ENCODE results near the gene ASMT.

The ASMT gene

DNA sequence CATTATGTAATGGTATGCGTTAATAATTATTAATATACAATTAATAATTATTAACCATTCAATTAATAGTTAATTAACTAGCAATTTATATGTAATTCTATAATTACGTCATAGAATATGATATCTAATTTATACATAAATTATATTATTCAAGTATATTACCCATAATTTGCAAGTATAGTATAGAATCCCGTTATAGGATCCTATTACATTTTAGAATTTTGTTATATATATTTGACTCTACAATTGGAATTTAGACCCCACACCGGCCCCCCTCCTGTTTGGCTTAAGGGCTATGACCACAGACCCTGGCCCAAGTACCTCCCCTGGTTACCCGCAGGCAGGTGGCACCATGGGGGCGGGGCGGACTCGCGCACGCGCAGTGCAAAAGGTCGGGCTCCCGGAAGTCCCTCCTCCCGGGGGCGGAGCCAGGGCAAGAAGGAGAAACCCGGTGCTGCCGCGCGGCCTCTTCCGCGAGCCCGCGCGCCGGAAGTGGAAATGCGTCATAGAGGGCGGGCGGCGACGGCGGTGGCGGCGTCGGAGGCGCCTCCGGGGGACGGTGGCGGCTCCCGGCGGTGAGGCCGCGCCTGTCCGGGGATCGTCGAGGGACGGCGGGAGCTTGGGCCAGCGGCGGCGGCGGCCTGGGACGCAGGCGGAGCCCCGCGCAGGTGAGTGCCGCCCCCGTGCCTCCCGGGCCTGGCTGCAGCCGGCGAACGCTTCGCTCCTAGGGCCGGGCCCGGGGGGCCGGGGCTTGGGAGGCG, 23.6 kb upstream of the ASMT start, which contains the start of gene AKAP17A:
Gene AKAP17A (plus strand): TSS at position 503 of the 761 bp plus-strand sequence. CDS start 1,859 bp downstream, outside the sequence.
- TF ChIP-seq, protein P1, sequence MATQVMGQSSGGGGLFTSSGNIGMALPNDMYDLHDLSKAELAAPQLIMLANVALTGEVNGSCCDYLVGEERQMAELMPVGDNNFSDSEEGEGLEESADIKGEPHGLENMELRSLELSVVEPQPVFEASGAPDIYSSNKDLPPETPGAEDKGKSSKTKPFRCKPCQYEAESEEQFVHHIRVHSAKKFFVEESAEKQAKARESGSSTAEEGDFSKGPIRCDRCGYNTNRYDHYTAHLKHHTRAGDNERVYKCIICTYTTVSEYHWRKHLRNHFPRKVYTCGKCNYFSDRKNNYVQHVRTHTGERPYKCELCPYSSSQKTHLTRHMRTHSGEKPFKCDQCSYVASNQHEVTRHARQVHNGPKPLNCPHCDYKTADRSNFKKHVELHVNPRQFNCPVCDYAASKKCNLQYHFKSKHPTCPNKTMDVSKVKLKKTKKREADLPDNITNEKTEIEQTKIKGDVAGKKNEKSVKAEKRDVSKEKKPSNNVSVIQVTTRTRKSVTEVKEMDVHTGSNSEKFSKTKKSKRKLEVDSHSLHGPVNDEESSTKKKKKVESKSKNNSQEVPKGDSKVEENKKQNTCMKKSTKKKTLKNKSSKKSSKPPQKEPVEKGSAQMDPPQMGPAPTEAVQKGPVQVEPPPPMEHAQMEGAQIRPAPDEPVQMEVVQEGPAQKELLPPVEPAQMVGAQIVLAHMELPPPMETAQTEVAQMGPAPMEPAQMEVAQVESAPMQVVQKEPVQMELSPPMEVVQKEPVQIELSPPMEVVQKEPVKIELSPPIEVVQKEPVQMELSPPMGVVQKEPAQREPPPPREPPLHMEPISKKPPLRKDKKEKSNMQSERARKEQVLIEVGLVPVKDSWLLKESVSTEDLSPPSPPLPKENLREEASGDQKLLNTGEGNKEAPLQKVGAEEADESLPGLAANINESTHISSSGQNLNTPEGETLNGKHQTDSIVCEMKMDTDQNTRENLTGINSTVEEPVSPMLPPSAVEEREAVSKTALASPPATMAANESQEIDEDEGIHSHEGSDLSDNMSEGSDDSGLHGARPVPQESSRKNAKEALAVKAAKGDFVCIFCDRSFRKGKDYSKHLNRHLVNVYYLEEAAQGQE (IDR thresholded peaks at IDR 0.05; ENCODE audit: insufficient read depth in 1 of 2, low read depth in 2 of 2, low read length in 2 of 2) = peak in 1 of 2 experiments; percentile 51; a peak in 1 of 4 replicates
- TF ChIP-seq TAF1 (IDR thresholded peaks at IDR 0.05; ENCODE audit: borderline replicate concordance, insufficient read depth, low read length) (peak; percentile 81), POLR2AphosphoS5 (IDR thresholded peaks at IDR 0.05; ENCODE audit: low read depth, low read length) (peak; percentile 66; the same call in 1 of the 2 replicates), FOXP2 (optimal IDR thresholded peaks at IDR 0.05; ENCODE audit: borderline replicate concordance, extremely low read depth, extremely low read length, insufficient read depth) (no peak), SIN3A (IDR thresholded peaks at IDR 0.05; ENCODE audit: borderline replicate concordance, insufficient read depth, low read length) (0 out of 2 replicates have a peak, but pooled peaks have one; percentile 23)

DNA sequence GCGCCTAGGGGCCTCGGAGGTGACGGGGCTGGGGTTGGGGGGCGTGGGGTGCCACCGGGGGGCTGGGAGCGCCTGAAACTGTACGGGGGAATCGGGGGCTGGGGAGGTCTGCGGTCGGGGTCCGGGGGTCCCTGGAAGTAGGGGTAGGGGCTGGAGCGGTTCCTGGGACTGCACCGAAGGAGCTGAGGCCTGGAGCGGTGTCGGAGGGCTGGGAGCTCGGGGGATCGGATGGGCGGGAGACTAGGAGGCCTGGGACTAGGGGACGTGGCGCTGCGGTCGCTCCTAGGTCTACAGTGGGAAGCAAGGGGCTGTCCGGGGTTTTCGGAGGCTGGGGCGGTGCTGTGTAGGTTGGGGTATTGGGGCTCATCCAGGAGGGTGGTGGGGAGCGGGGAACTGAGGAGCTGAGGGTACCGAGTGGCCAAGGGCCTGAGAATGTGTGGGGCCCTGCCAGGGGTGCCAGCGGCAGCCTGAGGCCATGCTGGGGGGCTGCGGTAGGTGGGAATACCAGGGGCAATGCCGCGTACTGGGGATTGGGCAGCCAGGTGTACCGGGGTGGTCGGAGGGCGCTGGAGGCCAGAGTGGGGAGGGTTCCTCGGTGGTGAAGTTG, 22.9 kb upstream of the ASMT start:
- TF ChIP-seq POLR2AphosphoS5 (IDR thresholded peaks at IDR 0.05; ENCODE audit: low read depth, low read length) (no peak), SIN3A (IDR thresholded peaks at IDR 0.05; ENCODE audit: borderline replicate concordance, insufficient read depth, low read length) (no peak), FOXP2 (optimal IDR thresholded peaks at IDR 0.05; ENCODE audit: borderline replicate concordance, extremely low read depth, extremely low read length, insufficient read depth) (no peak), TAF1 (IDR thresholded peaks at IDR 0.05; ENCODE audit: borderline replicate concordance, insufficient read depth, low read length) (no peak)
- TF ChIP-seq, protein P1 (IDR thresholded peaks at IDR 0.05; ENCODE audit: insufficient read depth in 1 of 2, low read depth in 2 of 2, low read length in 2 of 2) = no peak

DNA sequence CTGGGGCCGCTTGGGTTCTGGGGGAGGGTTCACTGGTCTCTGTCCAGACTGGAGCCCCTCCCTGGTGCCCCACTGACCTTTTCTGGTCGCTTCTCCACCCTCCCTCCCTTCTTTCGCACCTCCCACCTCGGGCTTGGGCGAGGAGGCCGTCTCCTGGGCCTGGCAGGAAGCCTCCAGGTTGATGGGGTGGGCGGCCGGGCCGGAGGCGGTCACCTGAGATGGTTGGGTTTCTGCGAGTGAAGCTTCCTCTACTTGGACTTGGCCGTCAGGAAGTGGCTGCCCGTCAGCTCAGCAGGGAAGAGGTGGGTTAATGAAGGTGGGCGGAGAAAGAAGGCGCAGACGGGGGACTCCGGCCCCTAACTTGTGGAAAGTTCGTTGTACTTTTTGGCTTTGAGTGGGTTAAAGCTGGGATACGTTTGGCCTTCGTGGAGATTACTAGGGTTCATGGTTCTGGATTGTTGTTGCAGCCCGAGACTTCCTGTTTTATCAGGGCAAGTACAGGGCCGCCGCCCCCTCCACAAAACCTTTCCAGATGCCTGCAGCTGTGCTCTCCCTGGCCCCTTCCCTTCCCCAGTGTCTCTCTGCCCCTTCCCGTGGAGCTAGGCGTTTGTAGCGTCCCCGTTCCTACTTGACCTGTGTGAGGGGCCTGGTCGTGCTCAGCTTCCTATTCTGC, 22.3 kb upstream of the ASMT start:
- TF ChIP-seq, protein P1 (IDR thresholded peaks at IDR 0.05; ENCODE audit: insufficient read depth in 1 of 2, low read depth in 2 of 2, low read length in 2 of 2) = no peak
- TF ChIP-seq SIN3A (IDR thresholded peaks at IDR 0.05; ENCODE audit: borderline replicate concordance, insufficient read depth, low read length) = peak; percentile 41; the same call in 1 of the 2 replicates
- no peak for TF ChIP-seq FOXP2 (optimal IDR thresholded peaks at IDR 0.05; ENCODE audit: borderline replicate concordance, extremely low read depth, extremely low read length, insufficient read depth)
- peak; percentile 54; the same call in 1 of the 2 replicates for TF ChIP-seq TAF1 (IDR thresholded peaks at IDR 0.05; ENCODE audit: borderline replicate concordance, insufficient read depth, low read length)
- 0 out of 2 replicates have a peak, but pooled peaks have one; percentile 27 for TF ChIP-seq POLR2AphosphoS5 (IDR thresholded peaks at IDR 0.05; ENCODE audit: low read depth, low read length)

DNA sequence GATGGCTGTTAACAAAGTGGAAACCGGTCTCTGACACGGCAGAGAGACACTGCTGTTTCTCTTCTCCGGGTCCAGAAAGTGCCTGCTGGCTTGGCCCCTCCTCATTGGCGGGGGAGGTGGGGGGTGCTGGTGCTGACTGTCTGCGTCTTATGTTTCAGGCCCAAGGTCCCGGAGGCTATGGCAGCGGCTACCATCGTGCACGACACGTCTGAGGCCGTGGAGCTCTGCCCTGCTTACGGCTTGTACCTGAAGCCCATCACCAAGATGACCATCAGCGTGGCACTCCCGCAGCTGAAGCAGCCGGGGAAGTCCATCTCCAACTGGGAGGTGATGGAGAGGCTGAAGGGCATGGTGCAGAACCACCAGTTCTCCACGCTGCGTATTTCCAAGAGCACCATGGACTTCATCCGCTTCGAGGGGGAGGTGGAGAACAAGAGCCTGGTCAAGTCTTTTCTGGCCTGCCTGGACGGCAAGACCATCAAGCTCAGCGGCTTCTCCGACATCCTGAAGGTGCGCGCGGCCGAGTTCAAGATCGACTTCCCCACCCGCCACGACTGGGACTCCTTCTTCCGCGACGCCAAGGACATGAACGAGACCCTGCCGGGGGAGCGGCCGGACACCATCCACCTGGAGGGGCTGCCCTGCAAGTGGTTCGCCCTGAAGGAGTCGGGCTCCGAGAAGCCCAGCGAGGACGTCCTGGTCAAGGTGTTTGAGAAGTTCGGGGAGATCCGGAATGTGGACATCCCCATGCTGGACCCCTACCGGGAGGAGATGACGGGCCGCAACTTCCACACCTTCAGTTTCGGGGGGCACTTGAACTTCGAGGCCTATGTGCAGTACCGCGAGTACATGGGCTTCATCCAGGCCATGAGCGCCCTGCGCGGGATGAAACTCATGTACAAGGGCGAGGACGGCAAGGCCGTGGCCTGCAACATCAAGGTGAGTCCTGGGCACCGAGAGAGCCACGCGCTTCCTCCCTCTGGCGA, 21.3 kb upstream of the ASMT start:
- TF ChIP-seq FOXP2 (optimal IDR thresholded peaks at IDR 0.05; ENCODE audit: borderline replicate concordance, extremely low read depth, extremely low read length, insufficient read depth) = no peak
- no peak for TF ChIP-seq SIN3A (IDR thresholded peaks at IDR 0.05; ENCODE audit: borderline replicate concordance, insufficient read depth, low read length)
